ENCODE data around the gene RHOBTB3. TPM values are rescaled to one million over a fixed set of nuclear protein-coding genes. Genes with fewer than 3 reads are reported as not detected.

The RHOBTB3 gene
- total RNA-seq, 1 experiment from 2014 or later, result 84.3 TPM

GRCh38 chr5:95845391-95845790, 114.3 kb downstream of the RHOBTB3 start (continued):
- TF ChIP-seq YY1 (IDR thresholded peaks at IDR 0.05; ENCODE audit: extremely low read depth, insufficient replicate concordance, low read depth, low read length) (no peak), CTCF (IDR thresholded peaks at IDR 0.05 in 2 of 3, conservative IDR thresholded peaks at IDR 0.05 in 1 of 3; ENCODE audit: borderline replicate concordance in 1 of 3, insufficient read depth in 1 of 3, low read depth in 2 of 3, low read length in 2 of 3) (no peak), FOSL1 (IDR thresholded peaks at IDR 0.05; ENCODE audit: low read depth) (no peak), CBX3 (IDR thresholded peaks at IDR 0.05; ENCODE audit: low read depth) (no peak), ZFX (IDR thresholded peaks at IDR 0.05) (no peak), SRF (IDR thresholded peaks at IDR 0.05; ENCODE audit: low read depth) (no peak), RAD21 (IDR thresholded peaks at IDR 0.05; ENCODE audit: low read depth) (no peak)

Other genes with a start within 250 kb of the RHOBTB3 start
- gene SKIC3, start 176.4 kb upstream of the RHOBTB3 start, total RNA-seq (2021; ENCODE audit: unreplicated experiment), result 35.1 TPM
- 4.6 TPM for gene ARSK, start 176.2 kb upstream of the RHOBTB3 start, total RNA-seq (2021; ENCODE audit: unreplicated experiment)
- gene GPR150, start 111.2 kb upstream of the RHOBTB3 start, total RNA-seq (2021; ENCODE audit: unreplicated experiment), result not detected
- 4.1 TPM for gene RFESD, start 84.6 kb upstream of the RHOBTB3 start, total RNA-seq (2021; ENCODE audit: unreplicated experiment)
- gene SPATA9, start 48.3 kb upstream of the RHOBTB3 start, total RNA-seq (2021; ENCODE audit: unreplicated experiment), result not detected
- 29.3 TPM for gene GLRX, start 91.4 kb downstream of the RHOBTB3 start, total RNA-seq (2021; ENCODE audit: unreplicated experiment)
- 29.8 TPM for gene ELL2, start 230.5 kb downstream of the RHOBTB3 start, total RNA-seq (2021; ENCODE audit: unreplicated experiment)